T follicular helper cell (primary cell): ENCODE data around the gene ACSF2.
A peak's percentile ranks its signal among the peaks of the same experiment; 100 is the strongest.

Experiments used
- DNase-seq: peaks from one replicate; pipeline ENCODE4 v3.0.0-alpha.2; 2020; ENCODE audit warnings: low read depth

Gene ACSF2

GRCh38 chr17:50477976-50478375 lies 52.0 kb downstream of the ACSF2 start:
- no peak for DNase-seq

DNA sequence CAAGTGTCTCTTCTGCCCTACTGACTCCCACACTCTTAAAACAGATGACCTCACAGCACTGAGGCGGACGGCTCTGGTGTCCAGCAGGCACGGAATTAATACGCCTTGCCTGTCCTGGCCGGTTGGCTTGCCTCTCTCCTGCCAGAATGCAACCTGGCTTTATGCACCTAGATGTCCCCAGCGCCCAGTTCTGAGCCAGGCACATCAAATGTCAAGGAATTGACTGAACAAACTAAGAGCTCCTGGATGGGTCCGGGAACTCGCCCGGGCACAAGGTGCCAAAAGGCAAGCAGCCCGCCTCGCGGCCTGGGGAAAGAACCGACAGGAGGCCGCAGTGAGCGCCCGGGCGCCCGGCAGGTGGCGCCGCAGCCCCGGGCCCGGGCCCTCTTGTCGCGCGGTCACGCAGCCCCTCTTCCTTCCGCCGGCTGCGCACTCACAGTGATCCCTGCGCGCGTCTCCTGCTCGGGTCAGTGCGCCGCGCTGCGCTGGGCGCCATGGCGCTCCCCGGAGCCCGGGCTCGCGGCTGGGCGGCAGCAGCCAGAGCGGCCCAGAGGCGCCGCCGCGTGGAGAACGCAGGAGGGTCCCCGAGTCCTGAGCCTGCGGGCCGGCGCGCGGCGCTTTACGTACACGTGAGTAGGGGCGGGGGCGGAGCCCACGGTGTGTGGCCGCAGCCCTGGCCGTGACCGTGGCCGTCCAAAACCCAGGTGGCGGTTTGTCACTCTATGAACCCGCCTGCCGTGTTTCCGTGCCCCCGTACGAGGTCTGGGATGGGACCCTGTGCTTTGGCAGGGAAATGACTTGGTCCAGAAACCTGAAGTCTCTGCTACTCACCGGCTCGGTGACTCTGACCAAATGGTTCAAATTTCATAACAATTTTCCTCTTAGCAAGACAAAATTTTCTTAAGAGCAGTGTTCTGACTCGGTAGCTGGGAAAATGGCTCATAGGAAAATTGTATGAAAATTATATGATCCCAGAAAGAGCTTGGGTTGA lies 52.7 kb downstream of the ACSF2 start, which contains the start of gene RSAD1:
RSAD1 (plus strand) TSS at position 470 of the 991 bp plus-strand sequence; CDS start at position 495, 25 bp downstream.
- DNase-seq, result peak; percentile 71

- peak; percentile 41 for DNase-seq
Observed at GRCh38 chr17:50479522-50480141, 53.6 kb downstream of the ACSF2 start.

DNA sequence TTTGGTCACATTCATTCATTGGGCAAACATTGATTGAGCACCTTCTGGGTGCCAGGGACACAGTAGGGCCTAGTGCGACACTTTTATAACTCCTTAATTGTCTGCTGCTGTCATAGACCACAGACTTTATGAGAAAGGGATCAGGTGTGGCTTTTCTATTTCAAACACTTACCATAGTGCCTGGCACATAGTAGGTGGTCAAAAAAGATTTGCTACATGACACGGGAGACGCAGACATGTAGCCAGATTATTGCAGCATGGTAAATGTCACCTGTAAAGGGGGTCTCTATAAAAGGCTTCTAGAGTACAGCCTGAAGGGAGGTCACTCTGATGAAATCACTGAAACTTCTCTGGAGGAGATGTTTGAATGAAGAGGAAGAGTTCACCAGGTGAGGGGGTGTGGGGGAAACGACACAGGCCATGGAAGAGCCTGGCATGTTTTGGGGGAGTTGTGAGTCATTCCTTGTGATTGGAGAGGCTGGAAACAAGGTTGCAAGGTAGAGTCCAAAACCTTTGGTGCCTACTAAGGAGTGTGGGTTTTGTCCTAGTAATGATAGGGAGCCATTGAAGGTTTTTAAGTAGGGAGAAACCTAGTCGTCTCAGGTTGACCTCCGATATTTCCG lies 54.2 kb downstream of the ACSF2 start:
- no peak for DNase-seq

- no peak for DNase-seq
Observed at GRCh38 chr17:50480854-50481490, 55.0 kb downstream of the ACSF2 start.

GRCh38 chr17:50481648-50482047 lies 55.6 kb downstream of the ACSF2 start:
- DNase-seq, result no peak

DNA sequence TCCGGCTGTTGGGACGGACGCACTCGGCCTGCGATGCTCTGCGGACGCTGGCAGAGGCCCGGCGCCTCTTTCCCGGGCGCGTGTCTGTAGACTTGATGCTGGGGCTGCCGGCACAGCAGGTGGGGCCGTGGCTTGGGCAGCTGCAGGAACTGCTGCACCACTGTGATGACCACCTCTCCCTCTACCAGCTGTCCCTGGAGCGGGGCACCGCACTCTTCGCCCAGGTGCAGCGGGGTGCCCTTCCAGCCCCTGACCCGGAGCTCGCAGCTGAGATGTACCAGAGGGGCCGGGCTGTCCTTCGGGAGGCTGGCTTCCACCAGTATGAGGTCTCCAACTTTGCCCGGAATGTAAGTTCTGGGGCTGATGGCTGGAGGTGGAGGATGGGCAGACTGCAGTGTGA lies 56.1 kb downstream of the ACSF2 start:
- no peak for DNase-seq

DNA sequence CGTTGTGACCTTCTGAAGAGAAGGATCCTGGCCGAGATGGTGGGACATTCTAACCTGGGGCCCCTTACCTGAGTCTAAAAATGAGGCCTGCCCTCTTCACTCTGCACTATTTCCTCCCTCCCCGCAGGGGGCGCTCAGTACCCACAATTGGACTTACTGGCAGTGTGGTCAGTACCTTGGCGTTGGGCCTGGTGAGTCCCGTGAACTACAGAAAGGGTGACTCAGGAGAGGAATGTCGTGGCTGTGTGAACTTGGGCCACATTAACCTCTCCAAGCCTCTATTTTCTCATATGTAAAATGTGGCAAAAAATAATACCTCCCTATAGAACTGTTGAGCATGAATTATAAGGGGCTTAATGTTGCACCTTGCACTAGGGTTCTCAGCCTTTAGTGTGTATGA lies 56.5 kb downstream of the ACSF2 start:
- DNase-seq, result peak; percentile 53

- no peak for DNase-seq
Observed at GRCh38 chr17:50483266-50483665, 57.2 kb downstream of the ACSF2 start.

DNA sequence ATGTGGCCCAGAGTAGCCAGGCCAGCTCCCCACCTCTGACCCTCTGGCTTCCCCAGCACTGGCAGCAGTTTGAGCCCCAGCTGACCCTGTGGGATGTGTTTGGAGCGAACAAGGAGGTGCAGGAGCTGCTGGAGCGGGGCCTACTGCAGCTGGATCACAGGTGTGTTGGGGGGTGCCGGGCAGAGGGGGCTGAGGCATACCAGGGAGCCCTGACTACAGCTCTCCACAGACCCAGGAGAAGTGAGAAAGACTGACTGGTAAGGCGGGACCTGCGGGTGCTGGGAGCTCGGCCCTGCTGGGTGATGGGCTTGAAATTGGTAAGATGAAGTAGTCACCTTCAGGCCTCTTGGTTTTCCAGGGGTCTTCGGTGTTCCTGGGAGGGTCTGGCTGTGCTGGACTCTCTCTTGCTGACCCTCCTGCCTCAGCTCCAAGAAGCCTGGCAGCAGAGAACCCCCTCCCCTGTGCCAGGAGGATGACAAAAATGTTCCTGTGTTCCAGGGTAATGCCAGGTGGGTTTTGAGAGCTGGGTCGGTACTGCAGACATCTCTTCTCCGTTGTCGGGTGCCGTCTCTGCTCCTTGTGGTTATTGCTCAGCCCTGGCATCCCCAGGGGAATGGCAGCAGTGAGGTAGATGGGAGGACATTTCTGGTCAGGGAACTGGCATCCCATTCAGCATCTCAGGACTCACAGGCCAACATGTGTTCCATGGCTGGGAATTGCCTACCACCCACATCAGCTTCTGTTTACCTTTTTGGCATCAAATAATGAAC lies 58.6 kb downstream of the ACSF2 start:
- DNase-seq, result no peak

GRCh38 chr17:50487213-50488096 lies 61.4 kb downstream of the ACSF2 start:
- DNase-seq, result no peak

- DNase-seq, result no peak
Observed at GRCh38 chr17:50488880-50489279, 62.9 kb downstream of the ACSF2 start.

DNA sequence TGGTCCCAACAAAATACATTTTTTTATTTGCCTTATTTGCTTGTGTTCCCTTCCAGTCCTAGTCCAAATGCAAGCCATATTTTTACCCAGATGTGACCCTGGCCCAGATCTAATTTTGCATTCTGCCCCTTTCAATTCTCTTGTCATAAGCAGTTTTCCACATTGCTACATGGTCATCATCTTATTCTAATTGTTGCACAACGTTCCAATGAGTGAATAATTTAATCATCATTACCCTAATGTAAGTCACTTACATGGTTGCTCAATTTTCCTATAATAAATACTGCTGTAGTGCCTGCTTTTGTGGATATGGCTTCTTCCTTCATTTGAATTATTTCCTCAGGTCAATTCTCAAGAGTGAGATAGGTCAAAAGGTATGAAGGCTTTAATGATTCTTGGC lies 65.5 kb downstream of the ACSF2 start:
- DNase-seq, result no peak

DNA sequence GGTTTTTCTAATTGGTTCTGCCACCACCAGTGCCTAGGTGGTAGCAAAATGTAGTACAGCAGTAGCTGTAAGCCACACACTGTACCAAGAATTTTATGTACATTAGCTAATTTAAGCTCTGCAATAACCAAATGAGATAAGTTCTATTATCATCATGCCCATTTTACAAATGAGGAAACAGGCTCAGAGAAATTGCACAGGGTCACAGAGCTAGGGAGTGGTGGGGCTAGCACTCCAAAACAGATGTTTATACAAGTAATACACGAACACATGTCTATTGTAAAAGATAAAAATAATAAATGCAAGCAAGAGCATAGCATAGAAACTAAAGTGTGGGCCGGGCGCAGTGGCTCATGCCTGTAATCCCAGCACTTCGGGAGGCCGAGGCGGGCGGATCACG lies 66.2 kb downstream of the ACSF2 start:
- DNase-seq, result no peak

DNA sequence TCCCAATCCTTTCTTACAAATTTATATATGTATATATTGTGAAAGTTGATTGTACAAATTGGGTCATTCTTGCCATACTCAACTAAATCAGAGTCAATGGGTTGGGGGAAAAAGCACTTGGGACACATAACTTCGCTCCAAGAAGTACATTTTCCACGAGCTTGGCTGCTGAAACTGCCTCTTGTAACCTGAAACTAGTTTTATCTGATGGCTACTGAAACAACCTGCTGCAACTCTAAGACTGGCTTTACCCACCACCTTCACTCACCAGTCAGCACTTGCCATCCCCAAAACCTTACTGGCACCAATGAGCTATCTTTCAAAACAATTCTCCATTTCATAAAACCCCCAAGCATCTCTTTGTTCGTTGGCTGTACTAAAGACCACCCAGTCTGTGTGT lies 67.7 kb downstream of the ACSF2 start:
- no peak for DNase-seq

DNA sequence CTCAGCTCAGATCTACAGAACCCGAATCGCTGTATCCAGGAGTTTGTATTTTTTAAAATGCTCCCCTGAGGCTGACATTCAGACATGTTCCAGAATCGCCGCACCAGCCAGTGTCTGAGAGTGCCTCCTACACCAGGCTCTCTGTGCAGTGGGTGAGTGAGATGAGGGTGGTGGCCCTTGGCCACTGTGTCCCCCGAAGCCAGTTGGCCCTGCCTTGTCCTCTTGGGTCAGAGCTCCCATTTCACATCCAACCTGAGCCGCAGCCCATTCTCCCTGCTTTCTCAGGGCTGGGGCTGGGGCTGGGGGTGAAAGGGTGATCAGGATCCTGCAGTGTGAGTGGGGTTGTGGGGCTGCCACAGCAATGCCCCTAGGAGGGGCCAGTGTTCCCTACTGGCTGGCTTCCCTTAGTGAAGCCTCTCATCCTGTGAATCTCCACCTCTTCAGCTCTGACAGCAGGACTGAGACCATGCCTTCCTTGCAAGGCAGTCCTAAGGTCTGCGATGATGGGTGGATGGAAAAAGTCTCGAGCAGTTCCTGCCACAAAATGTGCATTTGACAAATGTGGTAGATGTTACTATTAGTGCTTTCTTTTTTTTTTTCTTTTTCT lies 69.3 kb downstream of the ACSF2 start:
- no peak for DNase-seq

DNA sequence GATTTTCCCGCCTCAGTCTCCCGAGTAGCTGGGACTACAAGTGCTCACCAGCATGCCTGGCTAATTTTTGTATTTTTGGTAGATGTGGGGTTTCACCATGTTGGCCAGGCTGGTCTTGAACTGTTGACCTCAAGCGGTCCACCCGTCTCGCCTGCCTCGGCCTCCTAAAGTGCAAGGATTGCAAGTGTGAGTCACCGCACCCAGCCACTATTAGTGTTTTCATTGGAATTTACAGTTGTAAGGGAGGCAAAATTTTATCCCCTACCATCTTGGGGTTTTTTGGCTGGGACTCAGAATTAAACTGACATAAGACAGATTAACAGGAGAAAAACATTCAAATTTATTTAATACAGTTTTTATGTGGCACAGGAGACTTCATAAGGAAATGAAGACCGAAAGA lies 69.9 kb downstream of the ACSF2 start:
- no peak for DNase-seq

- no peak for DNase-seq
Observed at GRCh38 chr17:50498021-50498874, 72.2 kb downstream of the ACSF2 start.

- no peak for DNase-seq
Observed at GRCh38 chr17:50499270-50499669, 73.3 kb downstream of the ACSF2 start.
